OCI-LY1 (cell line): ENCODE data around the gene RENBP.

Experiments
- H2AFZ ChIP-seq: fragments of 200-600 bp; sonication (generic), shearing (Covaris generic); 2 replicates; pipeline ENCODE4 v1.6.0; 2014; ENCODE audit warnings: antibody characterized with exemption, mild to moderate bottlenecking, low read length
- H3F3A ChIP-seq: fragments of 200-600 bp; sonication (generic), shearing (Covaris generic); 2 replicates; pipeline ENCODE4 v1.6.0; 2014; ENCODE audit warnings: mild to moderate bottlenecking, antibody characterized with exemption, low read length, moderate library complexity; ENCODE audit not compliant: insufficient read depth
- H3K27ac ChIP-seq: fragments of 200-600 bp; sonication (generic); 2 replicates; pipeline ENCODE4 v1.5.1; 2014; ENCODE audit warnings: low read length, mixed run types, mild to moderate bottlenecking, low read depth; ENCODE audit not compliant: poor library complexity, severe bottlenecking
- H3K27me3 ChIP-seq: fragments of 200-600 bp; sonication (generic); 2 replicates; pipeline ENCODE4 v1.6.0; 2014; ENCODE audit warnings: antibody characterized with exemption, mild to moderate bottlenecking, low read length, moderate library complexity; ENCODE audit not compliant: insufficient read depth
- H3K36me3 ChIP-seq: fragments of 200-600 bp; sonication (generic); 2 replicates; pipeline ENCODE4 v1.6.1; 2014; ENCODE audit warnings: mild to moderate bottlenecking, antibody characterized with exemption, low read length, moderate library complexity, mixed read lengths; ENCODE audit not compliant: insufficient read depth
- H3K4me1 ChIP-seq: fragments of 200-600 bp; sonication (generic); 2 replicates; pipeline ENCODE4 v1.5.1; 2014; ENCODE audit warnings: mild to moderate bottlenecking, low read length, moderate library complexity; ENCODE audit not compliant: insufficient read depth, severe bottlenecking
- H3K4me2 ChIP-seq: fragments of 200-600 bp; sonication (generic), shearing (Covaris generic); 2 replicates; pipeline ENCODE4 v1.6.1; 2014; ENCODE audit warnings: low read length
- H3K4me3 ChIP-seq: fragments of 200-600 bp; sonication (generic); 2 replicates; pipeline ENCODE4 v1.5.1; 2014; ENCODE audit warnings: low read length, low read depth, mild to moderate bottlenecking, mixed read lengths; ENCODE audit not compliant: poor library complexity, severe bottlenecking
- H3K79me2 ChIP-seq: fragments of 200-600 bp; shearing (Covaris generic); 2 replicates; pipeline ENCODE4 v1.6.1; 2016; ENCODE audit warnings: mixed run types, low read length, mixed read lengths; ENCODE audit not compliant: insufficient read depth
- H3K9ac ChIP-seq: fragments of 200-600 bp; sonication (generic), shearing (Covaris generic); 2 replicates; pipeline ENCODE4 v1.6.1; 2014; ENCODE audit warnings: mild to moderate bottlenecking, low read length, mixed read lengths
- H3K9me2 ChIP-seq: fragments of 200-600 bp; sonication (generic), shearing (Covaris generic); 2 replicates; pipeline ENCODE4 v1.6.1; 2014; ENCODE audit warnings: low read depth, mild to moderate bottlenecking, low read length, mixed read lengths
- H3K9me3 ChIP-seq: fragments of 200-600 bp; shearing (Covaris generic); 2 replicates; pipeline ENCODE4 v1.6.1; 2014; ENCODE audit warnings: low read length, mixed read lengths
- H4K20me1 ChIP-seq: fragments of 200-600 bp; sonication (generic), shearing (Covaris generic); 2 replicates; pipeline ENCODE4 v1.6.0; 2016; ENCODE audit warnings: mild to moderate bottlenecking, low read length; ENCODE audit not compliant: insufficient read depth
- EZH2 ChIP-seq: fragments of 200-600 bp; sonication (generic), shearing (Covaris generic); IDR thresholded peaks from 2 replicates; pipeline ENCODE4 v1.8.0; 2017; ENCODE audit warnings: borderline replicate concordance, mixed run types, mild to moderate bottlenecking, antibody characterized with exemption, low read length, moderate library complexity, mixed read lengths
- TF ChIP-seq, protein P1 (sequence below): fragments of 200-600 bp; sonication (generic), shearing (Covaris generic); IDR thresholded peaks from 2 replicates; pipeline ENCODE4 v1.5.1; 2017; ENCODE audit warnings: mild to moderate bottlenecking, antibody characterized with exemption, low read length, moderate library complexity, mixed read lengths

Gene RENBP

DNA sequence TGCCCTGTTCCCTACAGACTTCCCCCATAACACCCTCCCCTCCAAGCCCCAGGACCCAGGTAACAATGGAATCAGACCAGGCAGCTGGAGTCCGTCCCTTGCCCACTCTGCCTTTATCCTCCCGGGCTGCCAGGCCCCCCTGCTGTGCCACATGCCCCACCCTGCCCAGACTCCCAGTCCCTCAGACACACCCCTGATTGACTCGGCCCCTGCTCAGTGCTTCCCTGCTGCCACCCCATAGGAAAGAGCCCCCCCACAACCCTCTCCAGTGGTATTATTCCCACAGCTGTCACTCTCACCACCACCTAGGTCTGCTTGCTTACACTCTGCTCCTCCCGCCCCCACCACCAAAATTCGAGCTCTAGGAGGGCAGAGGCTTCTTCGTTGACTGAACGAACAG is 4.9 kb downstream of the RENBP start:
- Histone ChIP-seq H3K79me2 (no peaks in the 10 kb centered on the region), H4K20me1 (no peaks in the 10 kb centered on the region), H3K4me1 (peaks cover 33% of the 10 kb centered on the region), H3K36me3 (no peaks in the 10 kb centered on the region), H3F3A (no peaks in the 10 kb centered on the region), H2AFZ (no peak overlapping the region), H3K9ac (no peak overlapping the region), H3K4me2 (peak overlapping the region; percentile 32; the same call in 1 of the 2 replicates), H3K27me3 (no peaks in the 10 kb centered on the region), H3K4me3 (no peak overlapping the region), H3K9me3 (no peaks in the 10 kb centered on the region), H3K27ac (peak overlapping the region; percentile 55), H3K9me2 (no peaks in the 10 kb centered on the region)
- TF ChIP-seq, protein P1, sequence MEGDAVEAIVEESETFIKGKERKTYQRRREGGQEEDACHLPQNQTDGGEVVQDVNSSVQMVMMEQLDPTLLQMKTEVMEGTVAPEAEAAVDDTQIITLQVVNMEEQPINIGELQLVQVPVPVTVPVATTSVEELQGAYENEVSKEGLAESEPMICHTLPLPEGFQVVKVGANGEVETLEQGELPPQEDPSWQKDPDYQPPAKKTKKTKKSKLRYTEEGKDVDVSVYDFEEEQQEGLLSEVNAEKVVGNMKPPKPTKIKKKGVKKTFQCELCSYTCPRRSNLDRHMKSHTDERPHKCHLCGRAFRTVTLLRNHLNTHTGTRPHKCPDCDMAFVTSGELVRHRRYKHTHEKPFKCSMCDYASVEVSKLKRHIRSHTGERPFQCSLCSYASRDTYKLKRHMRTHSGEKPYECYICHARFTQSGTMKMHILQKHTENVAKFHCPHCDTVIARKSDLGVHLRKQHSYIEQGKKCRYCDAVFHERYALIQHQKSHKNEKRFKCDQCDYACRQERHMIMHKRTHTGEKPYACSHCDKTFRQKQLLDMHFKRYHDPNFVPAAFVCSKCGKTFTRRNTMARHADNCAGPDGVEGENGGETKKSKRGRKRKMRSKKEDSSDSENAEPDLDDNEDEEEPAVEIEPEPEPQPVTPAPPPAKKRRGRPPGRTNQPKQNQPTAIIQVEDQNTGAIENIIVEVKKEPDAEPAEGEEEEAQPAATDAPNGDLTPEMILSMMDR: no peak
- no peak for TF ChIP-seq EZH2

DNA sequence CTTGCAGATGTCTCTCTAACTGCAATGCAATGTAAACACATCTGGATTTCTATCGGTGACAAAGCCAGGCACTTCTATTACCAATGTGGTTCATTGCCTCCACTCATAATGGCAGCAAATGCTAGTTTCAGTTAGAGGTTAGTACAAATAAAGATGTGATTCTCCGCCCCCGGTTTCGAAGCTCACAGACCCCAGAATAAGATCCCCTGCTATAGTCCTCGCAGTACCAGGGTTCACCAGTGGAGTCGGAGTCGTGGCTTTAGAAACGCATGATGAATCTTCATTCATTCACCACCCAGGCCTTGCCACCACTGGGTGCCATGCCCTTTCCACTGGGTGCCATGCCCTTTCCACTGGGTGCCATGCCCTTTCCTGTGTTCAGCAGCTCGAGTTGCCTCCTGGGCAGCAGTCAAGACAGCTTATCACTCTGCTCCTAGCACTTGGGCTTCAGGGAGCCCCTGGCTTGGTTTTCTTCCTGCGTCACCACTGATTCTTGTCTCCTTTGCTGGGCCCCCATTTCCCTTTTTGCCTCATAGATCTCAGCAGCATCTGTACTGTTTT is 6.1 kb downstream of the RENBP start:
- no peak overlapping the region for H3K4me3 ChIP-seq

DNA sequence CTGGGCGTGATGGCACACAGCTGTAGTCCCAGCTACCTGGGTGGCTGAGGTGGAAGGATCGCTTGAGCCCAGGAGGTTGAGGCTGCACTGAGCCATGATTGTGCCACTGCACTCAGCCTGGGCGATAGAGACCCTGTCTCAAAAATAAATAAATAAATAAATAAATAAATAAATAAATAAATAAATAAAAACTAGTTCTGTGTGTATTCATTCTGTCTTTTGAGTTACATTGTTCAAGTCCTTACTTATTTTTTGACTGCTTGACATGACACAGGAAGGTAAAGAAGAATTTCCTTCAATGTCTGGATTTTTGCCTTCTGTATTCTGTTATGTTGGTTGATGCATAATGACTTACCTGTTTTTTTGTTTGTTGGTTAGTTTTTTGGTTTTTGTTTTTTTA is 7.4 kb downstream of the RENBP start:
- Histone ChIP-seq H3K9me3 (no peaks in the 10 kb centered on the region), H3K9me2 (no peaks in the 10 kb centered on the region), H3K27me3 (no peaks in the 10 kb centered on the region), H3K36me3 (peaks cover 5% of the 10 kb centered on the region; the same call in 1 of the 2 replicates), H4K20me1 (no peaks in the 10 kb centered on the region), H3K4me3 (no peak overlapping the region), H3K4me2 (no peak overlapping the region), H3F3A (no peaks in the 10 kb centered on the region), H3K4me1 (peaks cover 28% of the 10 kb centered on the region), H3K79me2 (no peaks in the 10 kb centered on the region), H3K9ac (no peak overlapping the region), H2AFZ (no peak overlapping the region), H3K27ac (no peak overlapping the region)
- TF ChIP-seq, protein P1: no peak
- no peak for TF ChIP-seq EZH2

More for the DNA sequence above, 6.1 kb downstream of the RENBP start:
- H3K27ac ChIP-seq: peak overlapping the region; percentile 45
- H3K9ac ChIP-seq: no peak overlapping the region
- H2AFZ ChIP-seq: no peak overlapping the region
- no peaks in the 10 kb centered on the region for H4K20me1 ChIP-seq
- H3K79me2 ChIP-seq: no peaks in the 10 kb centered on the region
- no peaks in the 10 kb centered on the region for H3F3A ChIP-seq
- TF ChIP-seq EZH2: no peak
- TF ChIP-seq, protein P1: no peak
- H3K4me1 ChIP-seq: peaks cover 31% of the 10 kb centered on the region
- H3K9me2 ChIP-seq: no peaks in the 10 kb centered on the region
- H3K4me2 ChIP-seq: no peak overlapping the region
- H3K9me3 ChIP-seq: no peaks in the 10 kb centered on the region
- no peaks in the 10 kb centered on the region for H3K27me3 ChIP-seq
- no peaks in the 10 kb centered on the region for H3K36me3 ChIP-seq
